ENCODE data around the gene SUPT3H.
"Not testable (repeated sequence)": the region's sequence is repeated elsewhere in the genome, so short reads cannot be mapped to it uniquely, and the experiment has no call there.

SUPT3H gene

GRCh38 chr6:44935693-44936300 is 441.9 kb downstream of the SUPT3H start:
- no peak for DNase-seq

GRCh38 chr6:44933108-44933507 is 444.6 kb downstream of the SUPT3H start:
- DNase-seq, result peak in 2 of 6 experiments; percentile 66 to 67

GRCh38 chr6:44932651-44933091 is 445.1 kb downstream of the SUPT3H start:
- peak; percentile 32 to 67 (median 50) for DNase-seq

GRCh38 chr6:44931385-44931784 is 446.3 kb downstream of the SUPT3H start:
- no peak for DNase-seq

- DNase-seq, result no peak
These were observed 451.2 kb downstream of the SUPT3H start for GRCh38 chr6:44926556-44926955.

GRCh38 chr6:44925100-44925739 is 452.5 kb downstream of the SUPT3H start:
- peak in 5 of 6 experiments; percentile 15 to 73 (median 42) for DNase-seq

GRCh38 chr6:44923444-44923843 is 454.3 kb downstream of the SUPT3H start:
- DNase-seq, result no peak

- DNase-seq, result no peak
These were observed 455.9 kb downstream of the SUPT3H start for GRCh38 chr6:44921798-44922197.

- DNase-seq, result no peak
These were observed 456.7 kb downstream of the SUPT3H start for GRCh38 chr6:44920952-44921491.

GRCh38 chr6:44918671-44919296 is 458.9 kb downstream of the SUPT3H start:
- no peak for DNase-seq

GRCh38 chr6:44917430-44917829 is 460.3 kb downstream of the SUPT3H start:
- DNase-seq, result no peak

GRCh38 chr6:44915111-44915510 is 462.6 kb downstream of the SUPT3H start:
- no peak for DNase-seq

- no peak for DNase-seq
These were observed 463.6 kb downstream of the SUPT3H start for GRCh38 chr6:44914141-44914540.

- DNase-seq, result no peak
These were observed 471.0 kb downstream of the SUPT3H start for GRCh38 chr6:44906761-44907160.

GRCh38 chr6:44900358-44900757 is 477.4 kb downstream of the SUPT3H start:
- not testable (repeated sequence) for DNase-seq

GRCh38 chr6:44898296-44898930 is 479.3 kb downstream of the SUPT3H start:
- no peak for DNase-seq

- DNase-seq, result no peak
These were observed 480.4 kb downstream of the SUPT3H start for GRCh38 chr6:44897316-44897715.

GRCh38 chr6:44896701-44897100 is 481.0 kb downstream of the SUPT3H start:
- DNase-seq, result no peak

- DNase-seq, result no peak
These were observed 485.2 kb downstream of the SUPT3H start for GRCh38 chr6:44892579-44892978.

GRCh38 chr6:44879071-44879470 is 498.7 kb downstream of the SUPT3H start:
- DNase-seq, result not testable (repeated sequence)

GRCh38 chr6:44876638-44877037 is 501.1 kb downstream of the SUPT3H start:
- DNase-seq, result not testable (repeated sequence)

- no peak for DNase-seq
These were observed 508.3 kb downstream of the SUPT3H start for GRCh38 chr6:44869321-44869897.

- DNase-seq, result no peak
These were observed 508.8 kb downstream of the SUPT3H start for GRCh38 chr6:44868910-44869309.
